ENCODE measurements around the gene ST3GAL2.
A peak's percentile ranks its signal among the peaks of the same experiment; 100 is the strongest.

The ST3GAL2 gene

DNA sequence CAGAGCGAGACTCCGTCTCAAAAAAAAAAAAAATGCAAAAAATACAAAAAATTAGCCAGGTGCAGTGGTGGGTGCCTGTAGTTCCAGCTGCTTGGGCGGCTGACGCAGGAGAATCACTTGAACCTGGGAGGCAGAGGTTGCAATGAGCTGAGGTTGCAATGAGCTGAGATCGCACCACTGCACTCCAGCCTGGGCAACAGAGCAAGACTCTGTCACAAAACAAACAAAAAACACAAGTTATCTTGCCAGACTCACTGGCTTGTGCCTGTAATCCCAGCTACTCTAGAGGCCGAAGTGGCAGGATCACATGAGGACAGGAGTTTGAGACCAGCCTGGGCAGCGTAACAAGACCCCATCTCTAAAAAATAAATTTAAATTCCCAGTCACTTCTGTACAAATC lies 3.4 kb upstream of the ST3GAL2 start:
- H3K4me3 ChIP-seq = no peak overlapping the region
- TF ChIP-seq, protein P1, sequence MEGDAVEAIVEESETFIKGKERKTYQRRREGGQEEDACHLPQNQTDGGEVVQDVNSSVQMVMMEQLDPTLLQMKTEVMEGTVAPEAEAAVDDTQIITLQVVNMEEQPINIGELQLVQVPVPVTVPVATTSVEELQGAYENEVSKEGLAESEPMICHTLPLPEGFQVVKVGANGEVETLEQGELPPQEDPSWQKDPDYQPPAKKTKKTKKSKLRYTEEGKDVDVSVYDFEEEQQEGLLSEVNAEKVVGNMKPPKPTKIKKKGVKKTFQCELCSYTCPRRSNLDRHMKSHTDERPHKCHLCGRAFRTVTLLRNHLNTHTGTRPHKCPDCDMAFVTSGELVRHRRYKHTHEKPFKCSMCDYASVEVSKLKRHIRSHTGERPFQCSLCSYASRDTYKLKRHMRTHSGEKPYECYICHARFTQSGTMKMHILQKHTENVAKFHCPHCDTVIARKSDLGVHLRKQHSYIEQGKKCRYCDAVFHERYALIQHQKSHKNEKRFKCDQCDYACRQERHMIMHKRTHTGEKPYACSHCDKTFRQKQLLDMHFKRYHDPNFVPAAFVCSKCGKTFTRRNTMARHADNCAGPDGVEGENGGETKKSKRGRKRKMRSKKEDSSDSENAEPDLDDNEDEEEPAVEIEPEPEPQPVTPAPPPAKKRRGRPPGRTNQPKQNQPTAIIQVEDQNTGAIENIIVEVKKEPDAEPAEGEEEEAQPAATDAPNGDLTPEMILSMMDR (IDR thresholded peaks at IDR 0.05) = no peak
- no peak overlapping the region for H3K27ac ChIP-seq
- DNase-seq (ENCODE audit: low spot score) = no peak

DNA sequence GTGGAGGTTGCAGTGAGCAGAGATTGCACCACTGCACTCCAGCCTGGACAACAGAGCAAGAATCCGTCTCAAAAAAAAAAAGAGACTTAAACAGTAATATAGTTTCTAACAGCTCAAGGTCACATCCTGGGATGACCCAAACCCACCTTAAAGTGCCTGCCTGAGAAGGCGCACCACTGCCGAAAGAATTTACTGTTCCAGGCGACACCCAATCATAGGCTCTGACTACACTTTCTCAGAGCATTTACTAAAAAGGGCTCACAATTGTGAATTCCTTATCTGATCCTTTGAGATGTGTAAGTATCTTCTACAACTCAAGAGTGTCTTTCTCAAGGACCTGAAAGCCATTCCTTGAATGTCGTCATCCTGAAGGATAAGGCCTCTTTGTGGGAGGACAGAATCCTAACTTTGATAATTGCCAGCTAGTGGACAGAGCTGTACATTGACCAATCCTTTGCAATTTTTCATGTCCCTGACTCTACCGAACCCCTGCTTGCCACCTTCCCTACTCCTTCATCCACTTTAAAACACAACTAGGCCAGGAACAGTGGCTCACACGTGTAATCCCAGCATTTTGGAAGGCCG lies 2.6 kb upstream of the ST3GAL2 start:
- H3K4me3 ChIP-seq = no peak overlapping the region
- TF ChIP-seq, protein P1 (IDR thresholded peaks at IDR 0.05) = no peak
- H3K27ac ChIP-seq = no peak overlapping the region

DNA sequence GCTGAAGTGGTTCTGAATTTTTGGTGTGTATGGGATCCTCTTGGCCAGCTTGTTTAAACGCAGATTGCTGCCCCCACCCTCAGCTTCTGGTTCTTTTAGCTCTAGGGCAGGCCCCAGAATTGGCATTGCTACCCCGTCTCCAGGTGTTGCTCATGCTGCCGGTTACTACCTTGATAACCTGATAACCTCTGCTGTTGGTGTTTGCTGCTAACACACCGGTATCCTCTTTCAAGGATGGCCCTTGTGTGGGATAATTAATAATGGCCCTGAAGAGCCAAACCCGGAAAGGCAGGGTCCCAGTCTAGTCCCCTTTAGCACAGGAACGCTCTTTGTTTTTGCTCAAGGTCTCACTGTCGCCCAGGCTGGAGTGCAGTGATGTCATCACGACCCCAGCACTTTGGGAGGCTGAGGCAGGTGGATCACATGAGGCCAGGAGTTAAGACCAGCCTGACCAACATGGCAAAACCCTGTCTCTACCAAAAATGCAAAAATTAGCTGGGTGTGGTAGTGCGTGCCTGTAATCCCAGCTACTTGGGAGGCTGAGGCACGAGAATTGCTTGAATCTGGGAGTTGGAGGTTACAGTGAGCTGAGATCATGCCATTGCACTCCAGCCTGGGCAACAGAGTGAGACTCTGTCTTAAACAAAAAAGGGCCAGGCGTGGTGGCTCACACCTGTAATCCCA lies 1.3 kb upstream of the ST3GAL2 start:
- DNase-seq (ENCODE audit: low spot score) = no peak

More for the DNA sequence above, 2.6 kb upstream of the ST3GAL2 start:
- no peak for DNase-seq (ENCODE audit: low spot score)

DNA sequence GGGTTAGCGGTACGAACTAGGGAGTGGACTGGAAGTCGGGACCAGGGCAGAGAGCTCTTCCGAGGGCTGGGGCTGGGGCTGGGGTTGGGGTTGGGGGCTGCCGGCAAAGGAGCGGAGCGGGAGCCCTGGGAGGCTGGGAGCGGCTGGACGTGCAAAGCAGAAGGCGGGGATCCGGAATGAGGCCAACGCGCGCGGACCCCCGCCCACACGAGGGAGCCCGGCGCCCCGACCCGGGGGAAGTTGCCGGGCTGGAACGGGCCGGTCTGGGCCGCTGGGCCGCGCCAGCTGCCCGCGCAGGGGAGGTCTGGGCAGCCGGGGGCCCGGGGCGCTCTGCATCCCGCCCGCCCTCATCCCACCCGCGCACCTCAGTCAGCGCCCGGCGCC lies 323 bp downstream of the ST3GAL2 start:
- peak overlapping the region; percentile 53 to 94 for H3K27ac ChIP-seq
- TF ChIP-seq, protein P1 (IDR thresholded peaks at IDR 0.05) = no peak
- peak overlapping the region; percentile 96 for H3K4me3 ChIP-seq
- no peak for DNase-seq (ENCODE audit: low spot score)

More for the DNA sequence above, 1.3 kb upstream of the ST3GAL2 start:
- Histone ChIP-seq H3K27ac (no peak overlapping the region), H3K4me3 (no peak overlapping the region)
- TF ChIP-seq, protein P1 (IDR thresholded peaks at IDR 0.05) = no peak

GRCh38 chr16:70437582-70438557 lies 1.0 kb downstream of the ST3GAL2 start:
- Histone ChIP-seq H3K27ac (peak overlapping the region; percentile 53 to 94), H3K4me3 (peak overlapping the region; percentile 96)
- TF ChIP-seq, protein P1 (IDR thresholded peaks at IDR 0.05) = no peak
- no peak for DNase-seq (ENCODE audit: low spot score)

- DNase-seq (ENCODE audit: low spot score) = no peak
- TF ChIP-seq, protein P1 (IDR thresholded peaks at IDR 0.05) = no peak
- peak overlapping the region; percentile 96 for H3K4me3 ChIP-seq
- peak overlapping the region in 1 of 2 donors; percentile 94 for H3K27ac ChIP-seq
These were observed 1.8 kb downstream of the ST3GAL2 start for GRCh38 chr16:70437017-70437581.

Data from coronary artery (tissue), 2 donors.